GM12873 (cell line): ENCODE measurements around the gene ATG9A.

Source experiments
- CTCF ChIP-seq: IDR thresholded peaks from 2 replicates; pipeline ENCODE4 v1.5.1; 2012; ENCODE audit warnings: low read depth, mild to moderate bottlenecking, moderate library complexity, low read length, control low read depth; ENCODE audit not compliant: insufficient read depth; ENCODE audit errors: missing control alignments

The ATG9A gene

GRCh38 chr2:219261024-219261855 lies 31.8 kb upstream of the ATG9A start:
- no peak for TF ChIP-seq CTCF

GRCh38 chr2:219254590-219255201 lies 25.3 kb upstream of the ATG9A start:
- TF ChIP-seq CTCF: no peak

- peak; percentile 8 for TF ChIP-seq CTCF
Measured at GRCh38 chr2:219253753-219254589, 24.5 kb upstream of the ATG9A start, which contains the start of gene TUBA4A. Gene TUBA4A (minus strand): TSS chr2:219253918. CDS start chr2:219253858, 60 bp downstream.

- no peak for TF ChIP-seq CTCF
Measured at GRCh38 chr2:219252900-219253752, 23.7 kb upstream of the ATG9A start, which contains the start of gene TUBA4B. Gene TUBA4B (plus strand): TSS chr2:219253243. CDS start chr2:219253408, 165 bp downstream.

- TF ChIP-seq CTCF: no peak
Measured at GRCh38 chr2:219252570-219252899, 23.1 kb upstream of the ATG9A start.

GRCh38 chr2:219252084-219252483 lies 22.6 kb upstream of the ATG9A start:
- no peak for TF ChIP-seq CTCF
